PC-3 (cell line): Measurements from ENCODE around the gene IL18R1. TPM values are rescaled to one million over a fixed set of nuclear protein-coding genes. Genes with fewer than 3 reads are reported as not detected.
"Not testable (repeated sequence)": the region's sequence is repeated elsewhere in the genome, so short reads cannot be mapped to it uniquely, and the experiment has no call there.

Source experiments
- ATAC-seq: fragments of 200-7000 bp; cut with Tn5 transposase; 2 replicates; pipeline ENCODE4 v1.9.1; 2020; ENCODE audit warnings: mild to moderate bottlenecking, moderate library complexity
- BruUV-seq: library from RNA; stranded (reverse); fragments of 400-500 nt; replicated peaks from 2 replicates; lab custom pipeline; 2021; lab: Mats Ljungman, UMichigan
- CTCF ChIA-PET: fragments of 300-600 bp; sonication (Branson Sonifier 250); formaldehyde crosslinking; loops from one replicate; lab custom pipeline; 2022; ENCODE audit warnings: antibody characterized with exemption; lab: Charles Lee
- POLR2A ChIA-PET: fragments of 300-600 bp; sonication (Branson Sonifier 250); formaldehyde crosslinking; loops from one replicate; lab custom pipeline; 2022; ENCODE audit warnings: antibody characterized with exemption; ENCODE audit not compliant: unreplicated experiment; lab: Charles Lee
- DNase-seq: peaks from one replicate; pipeline ENCODE4 v3.0.0-alpha.2; 2015
- H2AFZ ChIP-seq: fragments of 300-600 bp; sonication (generic); 2 replicates; pipeline ENCODE4 v1.6.0; 2016; ENCODE audit warnings: antibody characterized with exemption, low read length
- H3F3A ChIP-seq: fragments of 300-600 bp; sonication (generic); one replicate; pipeline ENCODE4 v1.6.0; 2017; ENCODE audit warnings: antibody characterized with exemption, low read length, control low read depth, mild to moderate bottlenecking; ENCODE audit not compliant: unreplicated experiment
- H3K27ac ChIP-seq: fragments of 300-600 bp; sonication (generic); 2 replicates; pipeline ENCODE4 v1.5.1; 2016; ENCODE audit warnings: mild to moderate bottlenecking, low read length
- H3K27me3 ChIP-seq: fragments of 300-600 bp; sonication (generic); 2 replicates; pipeline ENCODE4 v1.6.1; 2016; ENCODE audit warnings: low read length, mixed read lengths
- H3K36me3 ChIP-seq: fragments of 300-600 bp; sonication (generic); 2 replicates; pipeline ENCODE4 v1.6.1; 2016; ENCODE audit warnings: low read depth, mixed run types, low read length, mixed read lengths
- H3K4me1 ChIP-seq: fragments of 300-600 bp; sonication (generic); 2 replicates; pipeline ENCODE4 v1.5.1; 2016; ENCODE audit warnings: low read length; ENCODE audit not compliant: insufficient read depth
- H3K4me2 ChIP-seq: fragments of 300-600 bp; sonication (generic); 2 replicates; pipeline ENCODE4 v1.6.0; 2016; ENCODE audit warnings: low read length
- H3K4me3 ChIP-seq: fragments of 300-600 bp; sonication (generic); 2 replicates; pipeline ENCODE4 v1.5.1; 2016; ENCODE audit warnings: mild to moderate bottlenecking, low read length, mixed read lengths
- H3K79me2 ChIP-seq: fragments of 300-600 bp; sonication (generic); 2 replicates; pipeline ENCODE4 v1.6.1; 2017; ENCODE audit warnings: low read length, mixed read lengths
- H3K9ac ChIP-seq: fragments of 300-600 bp; sonication (generic); 2 replicates; pipeline ENCODE4 v1.6.0; 2016; ENCODE audit warnings: mild to moderate bottlenecking, low read length
- H3K9me2 ChIP-seq: fragments of 300-600 bp; sonication (generic); replicated peaks from 2 replicates; pipeline ENCODE4 v1.6.1; 2016; ENCODE audit warnings: mixed run types, low read length, mixed read lengths
- H3K9me3 ChIP-seq: fragments of 300-600 bp; sonication (generic); 2 replicates; pipeline ENCODE4 v1.6.1; 2016; ENCODE audit warnings: low read length, mixed read lengths
- H4K20me1 ChIP-seq: fragments of 300-600 bp; sonication (generic); 2 replicates; pipeline ENCODE4 v1.6.1; 2016; ENCODE audit warnings: low read length, mixed read lengths
- EZH2 ChIP-seq: fragments of 300-600 bp; sonication (generic); IDR thresholded peaks from one replicate; pipeline ENCODE4 v1.6.1; 2017; ENCODE audit warnings: antibody characterized with exemption, mild to moderate bottlenecking, low read length; ENCODE audit not compliant: unreplicated experiment
- EZH2phosphoT487 ChIP-seq: fragments of 300-600 bp; sonication (generic); IDR thresholded peaks from 2 replicates; pipeline ENCODE4 v1.6.1; 2018; ENCODE audit warnings: mild to moderate bottlenecking, antibody characterized with exemption, low read length, borderline replicate concordance
- intact Hi-C: fragments of 100-400 bp; cut with micrococcal nuclease; formaldehyde crosslinking; loops from 2 replicates; pipeline ENCODE4 v1.9.0; 2023
- total RNA-seq: library from RNA; depleted of rRNA; stranded (reverse); fragments of >200 nt; gene quantifications from 2 replicates; pipeline ENCODE4 v1.2.3, GENCODE V29; 2014
- TF ChIP-seq, protein P1 (sequence below): fragments of 300-600 bp; sonication (generic); conservative IDR thresholded peaks from 2 replicates; pipeline ENCODE4 v1.5.1; 2017; ENCODE audit warnings: antibody characterized with exemption, low read depth, mild to moderate bottlenecking, low read length

IL18R1 gene
- total RNA-seq, 1 experiment from 2014 or later: 1.2 TPM

GRCh38 chr2:102318437-102318836 is 37.2 kb upstream of the IL18R1 start:
- Histone ChIP-seq H3K4me2 (no peak overlapping the region), H3K9me3 (0 out of 2 replicates have a peak, but pooled peaks cover 6% of the 10 kb centered on the region), H3K27ac (no peak overlapping the region), H3K9me2 (no peaks in the 10 kb centered on the region), H3K4me1 (peaks cover 5% of the 10 kb centered on the region), H3K36me3 (no peaks in the 10 kb centered on the region), H3K9ac (no peak overlapping the region), H4K20me1 (no peaks in the 10 kb centered on the region), H3F3A (no peaks in the 10 kb centered on the region), H3K79me2 (no peaks in the 10 kb centered on the region), H3K4me3 (no peak overlapping the region), H3K27me3 (no peaks in the 10 kb centered on the region), H2AFZ (no peak overlapping the region)
- POLR2A ChIA-PET: no interaction called here
- BruUV-seq: no TSS peak
- CTCF ChIA-PET: no interaction called here
- DNase-seq (no peak), ATAC-seq (no peak)
- intact Hi-C loops: no loop called here
- TF ChIP-seq, protein P1, sequence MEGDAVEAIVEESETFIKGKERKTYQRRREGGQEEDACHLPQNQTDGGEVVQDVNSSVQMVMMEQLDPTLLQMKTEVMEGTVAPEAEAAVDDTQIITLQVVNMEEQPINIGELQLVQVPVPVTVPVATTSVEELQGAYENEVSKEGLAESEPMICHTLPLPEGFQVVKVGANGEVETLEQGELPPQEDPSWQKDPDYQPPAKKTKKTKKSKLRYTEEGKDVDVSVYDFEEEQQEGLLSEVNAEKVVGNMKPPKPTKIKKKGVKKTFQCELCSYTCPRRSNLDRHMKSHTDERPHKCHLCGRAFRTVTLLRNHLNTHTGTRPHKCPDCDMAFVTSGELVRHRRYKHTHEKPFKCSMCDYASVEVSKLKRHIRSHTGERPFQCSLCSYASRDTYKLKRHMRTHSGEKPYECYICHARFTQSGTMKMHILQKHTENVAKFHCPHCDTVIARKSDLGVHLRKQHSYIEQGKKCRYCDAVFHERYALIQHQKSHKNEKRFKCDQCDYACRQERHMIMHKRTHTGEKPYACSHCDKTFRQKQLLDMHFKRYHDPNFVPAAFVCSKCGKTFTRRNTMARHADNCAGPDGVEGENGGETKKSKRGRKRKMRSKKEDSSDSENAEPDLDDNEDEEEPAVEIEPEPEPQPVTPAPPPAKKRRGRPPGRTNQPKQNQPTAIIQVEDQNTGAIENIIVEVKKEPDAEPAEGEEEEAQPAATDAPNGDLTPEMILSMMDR: no peak
- TF ChIP-seq EZH2 (no peak), EZH2phosphoT487 (no peak)

- no peaks in the 10 kb centered on the region for H3F3A ChIP-seq
- no peak for DNase-seq
- no peak overlapping the region for H3K4me3 ChIP-seq
- intact Hi-C loops: no loop called here
- H3K9ac ChIP-seq: no peak overlapping the region
- H2AFZ ChIP-seq: no peak overlapping the region
- H3K36me3 ChIP-seq: no peaks in the 10 kb centered on the region
- ChIA-PET CTCF (no interaction called here), POLR2A (no interaction called here)
- H3K9me3 ChIP-seq: no peaks in the 10 kb centered on the region
- no peak overlapping the region for H3K4me2 ChIP-seq
- no TSS peak for BruUV-seq
- no peak overlapping the region for H3K27ac ChIP-seq
- no peaks in the 10 kb centered on the region for H4K20me1 ChIP-seq
- no peak for ATAC-seq
- no peaks in the 10 kb centered on the region for H3K79me2 ChIP-seq
- no peaks in the 10 kb centered on the region for H3K27me3 ChIP-seq
- no peak for TF ChIP-seq EZH2
- TF ChIP-seq, protein P1: no peak
- TF ChIP-seq EZH2phosphoT487: no peak
- H3K9me2 ChIP-seq: no peaks in the 10 kb centered on the region
- H3K4me1 ChIP-seq: peaks cover 4% of the 10 kb centered on the region; the same call in 1 of the 2 replicates
Observed at GRCh38 chr2:102321941-102322719, 33.5 kb upstream of the IL18R1 start.

GRCh38 chr2:102324914-102325313 is 30.7 kb upstream of the IL18R1 start:
- H3K4me1 ChIP-seq, H4K20me1 ChIP-seq, ATAC-seq, H3K27me3 ChIP-seq, H3K4me2 ChIP-seq, H3K27ac ChIP-seq, POLR2A ChIA-PET, H3K9ac ChIP-seq, H3K9me3 ChIP-seq, DNase-seq, H3K79me2 ChIP-seq, H2AFZ ChIP-seq, H3K36me3 ChIP-seq, H3K9me2 ChIP-seq, H3F3A ChIP-seq, BruUV-seq, CTCF ChIA-PET, intact Hi-C loops, H3K4me3 ChIP-seq: not testable (repeated sequence)
